GM12872 (cell line): ENCODE results near the gene ACAD9.

ENCODE experiments used
- CTCF ChIP-seq: IDR thresholded peaks from 3 replicates; pipeline ENCODE4 v1.5.1; 2011; ENCODE audit warnings: low read depth, mild to moderate bottlenecking, low read length, moderate library complexity; ENCODE audit not compliant: insufficient read depth

The ACAD9 gene

DNA sequence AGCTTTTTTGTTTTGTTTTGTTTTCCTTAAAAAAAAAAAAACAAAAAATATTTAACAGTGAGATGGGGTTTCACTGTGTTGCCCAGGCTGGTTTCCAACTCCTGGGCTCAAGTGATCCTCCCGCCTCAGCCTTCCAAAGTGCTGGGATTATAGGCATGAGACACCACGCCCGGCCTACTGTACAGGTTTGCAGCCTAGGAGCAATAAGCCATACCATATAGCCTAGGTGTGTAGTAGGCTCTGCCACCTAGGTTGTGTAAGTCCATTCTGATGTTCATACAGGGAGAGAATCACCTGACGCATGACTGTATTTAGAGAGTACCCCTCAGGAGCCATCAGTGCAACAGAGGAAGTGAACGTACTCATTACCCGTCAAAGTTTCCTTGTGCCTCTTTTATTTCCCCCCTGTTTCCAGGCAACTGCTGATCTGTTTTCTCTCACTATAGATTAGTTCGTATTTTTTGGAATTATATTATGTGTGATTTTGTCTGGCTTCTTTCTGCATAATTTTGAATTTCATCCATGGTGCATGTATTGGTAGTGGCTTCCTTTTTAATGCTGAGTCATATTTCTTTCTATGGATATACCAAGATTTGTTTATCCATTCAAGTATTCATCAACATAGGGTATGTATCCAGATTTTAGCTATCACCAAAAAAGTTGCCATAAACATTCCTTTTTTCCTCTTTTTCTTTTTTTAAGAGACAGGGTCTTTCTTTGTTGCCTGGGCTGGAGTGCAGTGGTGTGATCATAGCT, 9.9 kb downstream of the ACAD9 start:
- no peak for TF ChIP-seq CTCF

DNA sequence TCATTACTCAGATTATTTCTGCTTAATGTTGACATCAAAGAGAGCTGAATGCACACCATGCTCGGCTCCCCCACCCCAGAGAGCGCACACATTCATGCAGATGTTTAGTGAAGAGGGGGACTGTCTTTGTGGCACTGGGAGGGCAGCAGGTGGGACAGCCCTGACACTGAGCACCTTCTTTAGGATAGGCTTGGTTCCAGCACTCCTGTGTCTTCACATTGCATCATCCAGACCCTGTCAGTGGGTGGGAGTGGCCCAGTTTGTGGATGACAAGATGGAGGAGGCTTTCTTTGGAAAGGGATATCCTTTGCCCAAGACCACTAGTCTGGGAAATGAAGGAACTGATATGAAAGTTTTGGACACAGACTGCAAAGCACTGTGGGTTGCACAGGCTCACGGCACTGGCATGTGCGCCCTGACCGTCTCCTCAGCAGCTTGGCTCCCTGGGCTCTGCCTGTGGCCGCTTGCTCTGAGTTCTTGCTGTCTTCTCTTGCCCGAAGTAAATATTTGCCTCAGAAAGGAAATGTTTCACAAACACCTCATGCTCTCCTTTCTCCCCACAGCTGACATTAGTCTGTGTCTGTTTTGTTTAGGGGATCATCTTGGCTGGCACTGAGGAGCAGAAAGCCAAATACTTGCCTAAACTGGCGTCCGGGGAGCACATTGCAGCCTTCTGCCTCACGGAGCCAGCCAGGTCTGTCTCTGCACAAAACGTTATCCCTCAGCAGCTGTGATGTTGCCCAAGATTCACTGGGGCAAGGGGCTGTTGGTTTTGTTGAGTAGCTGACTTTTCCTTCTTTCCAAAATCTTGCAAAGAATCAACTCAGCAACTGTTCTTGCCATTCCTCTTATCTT, 16.6 kb downstream of the ACAD9 start:
- TF ChIP-seq CTCF = no peak

DNA sequence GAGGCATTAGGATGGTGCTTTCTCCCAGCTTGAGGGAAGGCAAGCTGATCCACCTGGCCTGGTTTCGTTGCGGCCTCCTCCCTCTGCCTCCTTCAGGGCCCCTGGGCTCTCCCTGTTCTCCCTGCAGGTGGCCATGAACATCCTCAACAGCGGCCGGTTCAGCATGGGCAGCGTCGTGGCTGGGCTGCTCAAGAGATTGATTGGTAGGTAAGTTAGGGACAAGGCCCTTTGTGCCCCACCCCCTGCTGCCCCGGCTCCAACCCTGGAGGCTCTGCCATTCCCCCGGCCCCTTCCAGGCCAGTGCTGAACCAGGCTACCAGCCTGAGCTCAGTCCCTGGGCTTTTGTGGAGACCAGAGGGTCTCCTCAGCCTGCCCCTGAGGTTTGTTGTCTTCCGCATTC, 23.0 kb downstream of the ACAD9 start:
- no peak for TF ChIP-seq CTCF

DNA sequence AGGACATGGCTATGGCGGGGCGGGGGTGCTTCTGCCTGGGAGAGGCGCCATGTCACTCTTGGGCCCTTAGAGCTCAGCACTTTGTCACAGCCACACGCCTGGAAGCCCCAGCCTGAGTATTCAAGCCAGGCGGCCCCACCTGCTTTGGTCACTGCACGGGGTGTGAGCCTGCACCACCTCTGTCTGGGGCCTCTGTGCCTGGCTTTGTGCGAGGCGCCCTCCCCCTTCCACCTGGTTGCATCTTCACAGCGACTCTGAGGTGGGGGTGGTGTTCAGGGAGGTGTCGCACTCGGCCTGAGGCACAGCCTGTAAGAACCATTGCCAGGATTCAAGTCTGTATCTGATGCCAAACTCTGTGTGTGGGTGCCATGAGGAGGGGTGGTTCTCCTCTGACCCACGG, 24.1 kb downstream of the ACAD9 start:
- no peak for TF ChIP-seq CTCF

DNA sequence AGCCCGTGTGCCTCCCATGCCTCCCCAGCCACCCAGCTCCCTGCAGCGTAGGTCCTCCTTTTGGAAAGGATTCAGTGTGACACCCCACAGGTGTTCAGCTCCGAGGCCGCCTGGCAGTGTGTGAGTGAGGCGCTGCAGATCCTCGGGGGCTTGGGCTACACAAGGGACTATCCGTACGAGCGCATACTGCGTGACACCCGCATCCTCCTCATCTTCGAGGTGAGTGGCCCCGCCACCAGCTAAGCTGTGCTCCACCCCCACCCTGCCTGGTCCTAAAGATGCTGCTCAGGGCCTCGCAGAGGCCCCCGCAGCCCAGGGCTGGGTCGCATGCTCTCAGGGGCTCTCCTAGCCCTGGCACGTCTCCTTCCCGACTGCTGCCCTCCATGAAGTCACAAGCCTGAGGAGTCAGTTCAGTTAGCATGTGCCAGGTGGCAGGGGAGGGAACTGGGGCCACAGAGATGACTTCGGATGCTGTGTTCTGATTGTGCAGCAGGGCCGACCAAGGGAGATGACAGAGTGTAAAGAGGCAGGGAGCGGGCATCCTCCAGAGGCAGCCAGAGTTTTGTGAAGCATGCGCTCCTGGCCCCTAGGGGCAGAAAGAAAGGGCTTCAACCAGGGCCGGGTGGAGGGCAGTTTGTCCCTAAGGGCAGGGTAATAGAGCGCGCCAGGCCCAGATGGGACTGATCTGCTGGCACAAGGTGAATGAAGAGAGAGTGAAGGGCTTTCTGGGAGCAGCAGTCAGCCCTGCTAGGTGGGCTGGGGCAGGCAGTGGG, 26.8 kb downstream of the ACAD9 start:
- TF ChIP-seq CTCF = no peak

GRCh38 chr3:128906804-128907525, 27.5 kb downstream of the ACAD9 start:
- no peak for TF ChIP-seq CTCF
